ENCODE data around the gene CFAP77. TPM values are rescaled to one million over a fixed set of nuclear protein-coding genes. Genes with fewer than 3 reads are reported as not detected.
"Not testable (repeated sequence)": the region's sequence is repeated elsewhere in the genome, so short reads cannot be mapped to it uniquely, and the experiment has no call there.

CFAP77 gene
- polyA plus RNA-seq, 1 donor: 0.13 TPM

DNA sequence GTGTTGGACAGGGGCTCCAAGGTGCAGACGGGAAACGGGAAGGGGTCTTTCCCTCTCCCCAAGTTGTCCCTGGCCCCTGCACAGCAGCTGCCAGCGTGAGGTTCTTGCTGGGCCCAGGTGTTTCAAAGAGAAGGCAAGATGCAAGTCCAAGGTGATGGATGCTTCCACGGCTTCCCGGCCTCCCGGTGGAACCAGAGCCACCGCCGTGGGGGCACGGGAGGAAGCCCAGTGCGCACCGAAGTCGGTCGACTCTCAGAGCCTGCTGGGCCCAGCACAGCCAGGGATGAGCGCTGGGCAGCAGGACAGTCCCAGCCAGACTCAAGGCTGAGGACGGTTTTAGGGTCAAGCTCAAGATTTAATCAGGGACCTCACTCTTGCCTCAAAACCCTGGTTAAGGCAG, 147.1 kb downstream of the CFAP77 start:
- H3K4me1 ChIP-seq (ENCODE audit: control insufficient read depth, insufficient read depth, low read length): peaks cover 2% of the 10 kb centered on the region
- H3K4me3 ChIP-seq (ENCODE audit: low read length): no peak overlapping the region
- no peaks in the 10 kb centered on the region for H3K36me3 ChIP-seq (ENCODE audit: control insufficient read depth, insufficient read depth, low read length)
- H3K27me3 ChIP-seq (ENCODE audit: control insufficient read depth, insufficient read depth, low read length): peaks cover 50% of the 10 kb centered on the region
- no CpG with 5 or more reads among the region's 15 CpGs for WGBS (ENCODE audit: insufficient coverage, low lambda C conversion rate)
- DNase-seq: no peak
- H3K9me3 ChIP-seq (ENCODE audit: control insufficient read depth, low read depth, low read length): no peaks in the 10 kb centered on the region
- H3K27ac ChIP-seq (ENCODE audit: low read length): no peak overlapping the region

GRCh38 chr9:132559711-132560110, 149.7 kb downstream of the CFAP77 start:
- no peak overlapping the region for H3K4me3 ChIP-seq (ENCODE audit: low read length)
- peaks cover 52% of the 10 kb centered on the region for H3K27me3 ChIP-seq (ENCODE audit: control insufficient read depth, insufficient read depth, low read length)
- DNase-seq: no peak

GRCh38 chr9:132560616-132561202, 150.7 kb downstream of the CFAP77 start:
- H3K36me3 ChIP-seq (ENCODE audit: control insufficient read depth, insufficient read depth, low read length): no peaks in the 10 kb centered on the region
- no peaks in the 10 kb centered on the region for H3K4me1 ChIP-seq (ENCODE audit: control insufficient read depth, insufficient read depth, low read length)
- no peaks in the 10 kb centered on the region for H3K9me3 ChIP-seq (ENCODE audit: control insufficient read depth, low read depth, low read length)
- H3K27me3 ChIP-seq (ENCODE audit: control insufficient read depth, insufficient read depth, low read length): peaks cover 48% of the 10 kb centered on the region
- no peak overlapping the region for H3K4me3 ChIP-seq (ENCODE audit: low read length)
- no peak for DNase-seq
- WGBS (ENCODE audit: insufficient coverage, low lambda C conversion rate): 40% methylated on average over 1 of the region's 14 CpGs
- H3K27ac ChIP-seq (ENCODE audit: low read length): no peak overlapping the region

More at GRCh38 chr9:132559711-132560110, 149.7 kb downstream of the CFAP77 start:
- H3K9me3 ChIP-seq (ENCODE audit: control insufficient read depth, low read depth, low read length): no peaks in the 10 kb centered on the region
- no peaks in the 10 kb centered on the region for H3K4me1 ChIP-seq (ENCODE audit: control insufficient read depth, insufficient read depth, low read length)
- no peaks in the 10 kb centered on the region for H3K36me3 ChIP-seq (ENCODE audit: control insufficient read depth, insufficient read depth, low read length)
- H3K27ac ChIP-seq (ENCODE audit: low read length): no peak overlapping the region
- WGBS (ENCODE audit: insufficient coverage, low lambda C conversion rate): 94% methylated on average over 2 of the region's 2 CpGs

DNA sequence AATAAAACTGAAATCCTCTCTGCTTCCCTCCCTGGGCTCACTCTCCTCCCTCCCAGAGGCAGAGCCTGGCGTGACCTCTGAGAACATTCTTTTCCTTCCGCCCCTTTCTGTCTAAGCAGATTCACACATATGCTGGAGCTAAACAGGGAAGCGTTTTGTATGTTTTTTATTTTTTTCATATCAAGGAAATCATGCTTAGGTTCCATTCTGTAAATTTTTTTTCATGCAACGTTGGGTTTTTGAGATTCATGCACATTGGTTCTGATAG, 152.2 kb downstream of the CFAP77 start:
- H3K36me3 ChIP-seq (ENCODE audit: control insufficient read depth, insufficient read depth, low read length): no peaks in the 10 kb centered on the region
- no peak for DNase-seq
- H3K9me3 ChIP-seq (ENCODE audit: control insufficient read depth, low read depth, low read length): no peaks in the 10 kb centered on the region
- H3K27ac ChIP-seq (ENCODE audit: low read length): no peak overlapping the region
- H3K4me1 ChIP-seq (ENCODE audit: control insufficient read depth, insufficient read depth, low read length): no peaks in the 10 kb centered on the region
- 60% methylated on average over 1 of the region's 4 CpGs for WGBS (ENCODE audit: insufficient coverage, low lambda C conversion rate)
- H3K4me3 ChIP-seq (ENCODE audit: low read length): no peak overlapping the region
- peaks cover 34% of the 10 kb centered on the region for H3K27me3 ChIP-seq (ENCODE audit: control insufficient read depth, insufficient read depth, low read length)

- H3K27me3 ChIP-seq (ENCODE audit: control insufficient read depth, insufficient read depth, low read length): peaks cover 27% of the 10 kb centered on the region
- H3K4me3 ChIP-seq (ENCODE audit: low read length): no peak overlapping the region
- DNase-seq: no peak
- H3K9me3 ChIP-seq (ENCODE audit: control insufficient read depth, low read depth, low read length): no peaks in the 10 kb centered on the region
- WGBS (ENCODE audit: insufficient coverage, low lambda C conversion rate): 50% methylated on average over 1 of the region's 6 CpGs
- H3K4me1 ChIP-seq (ENCODE audit: control insufficient read depth, insufficient read depth, low read length): no peaks in the 10 kb centered on the region
- no peaks in the 10 kb centered on the region for H3K36me3 ChIP-seq (ENCODE audit: control insufficient read depth, insufficient read depth, low read length)
- H3K27ac ChIP-seq (ENCODE audit: low read length): no peak overlapping the region
Observed at GRCh38 chr9:132564526-132564925, 154.5 kb downstream of the CFAP77 start.

DNA sequence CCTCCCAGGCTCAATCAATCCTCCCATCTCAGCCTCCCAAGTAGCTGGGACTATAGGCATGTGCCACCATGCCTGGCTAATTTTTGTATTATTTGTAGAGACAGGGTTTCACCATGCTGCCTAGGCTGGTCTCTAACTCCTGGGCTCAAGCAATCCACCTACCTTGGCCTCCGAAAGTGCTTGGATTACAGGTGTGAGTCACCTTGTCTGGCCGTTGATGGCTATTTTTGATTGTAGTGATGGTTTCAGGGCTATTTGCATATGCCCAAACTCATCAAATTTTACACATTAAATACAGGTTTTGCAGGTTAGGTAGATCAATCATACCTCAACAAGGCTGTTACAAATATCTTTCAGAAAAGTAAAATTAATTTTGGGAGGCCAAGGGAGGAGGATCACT, 158.8 kb downstream of the CFAP77 start:
- 60% methylated on average over 1 of the region's 2 CpGs for WGBS (ENCODE audit: insufficient coverage, low lambda C conversion rate)
- not testable (repeated sequence) for H3K36me3 ChIP-seq (ENCODE audit: control insufficient read depth, insufficient read depth, low read length); H3K27me3 ChIP-seq (ENCODE audit: control insufficient read depth, insufficient read depth, low read length); H3K4me1 ChIP-seq (ENCODE audit: control insufficient read depth, insufficient read depth, low read length); H3K4me3 ChIP-seq (ENCODE audit: low read length); H3K9me3 ChIP-seq (ENCODE audit: control insufficient read depth, low read depth, low read length); DNase-seq; H3K27ac ChIP-seq (ENCODE audit: low read length)

GRCh38 chr9:132571806-132572600, 162.0 kb downstream of the CFAP77 start:
- WGBS (ENCODE audit: insufficient coverage, low lambda C conversion rate): no CpG with 5 or more reads among the region's 15 CpGs

GRCh38 chr9:132572921-132573320, 162.9 kb downstream of the CFAP77 start:
- H3K36me3 ChIP-seq (ENCODE audit: control insufficient read depth, insufficient read depth, low read length): no peaks in the 10 kb centered on the region
- DNase-seq: no peak
- WGBS (ENCODE audit: insufficient coverage, low lambda C conversion rate): no CpG with 5 or more reads among the region's 8 CpGs
- H3K9me3 ChIP-seq (ENCODE audit: control insufficient read depth, low read depth, low read length): no peaks in the 10 kb centered on the region
- H3K27me3 ChIP-seq (ENCODE audit: control insufficient read depth, insufficient read depth, low read length): peaks cover 41% of the 10 kb centered on the region
- no peaks in the 10 kb centered on the region for H3K4me1 ChIP-seq (ENCODE audit: control insufficient read depth, insufficient read depth, low read length)
- no peak overlapping the region for H3K4me3 ChIP-seq (ENCODE audit: low read length)
- H3K27ac ChIP-seq (ENCODE audit: low read length): no peak overlapping the region

More at GRCh38 chr9:132571806-132572600, 162.0 kb downstream of the CFAP77 start:
- H3K27ac ChIP-seq (ENCODE audit: low read length): no peak overlapping the region
- H3K4me1 ChIP-seq (ENCODE audit: control insufficient read depth, insufficient read depth, low read length): no peaks in the 10 kb centered on the region
- no peak for DNase-seq
- no peaks in the 10 kb centered on the region for H3K36me3 ChIP-seq (ENCODE audit: control insufficient read depth, insufficient read depth, low read length)
- no peak overlapping the region for H3K4me3 ChIP-seq (ENCODE audit: low read length)
- no peaks in the 10 kb centered on the region for H3K9me3 ChIP-seq (ENCODE audit: control insufficient read depth, low read depth, low read length)
- H3K27me3 ChIP-seq (ENCODE audit: control insufficient read depth, insufficient read depth, low read length): peaks cover 33% of the 10 kb centered on the region

GRCh38 chr9:132575005-132575609, 165.1 kb downstream of the CFAP77 start:
- Histone ChIP-seq H3K4me1 (ENCODE audit: control insufficient read depth, insufficient read depth, low read length) (no peaks in the 10 kb centered on the region), H3K27ac (ENCODE audit: low read length) (no peak overlapping the region), H3K4me3 (ENCODE audit: low read length) (no peak overlapping the region), H3K36me3 (ENCODE audit: control insufficient read depth, insufficient read depth, low read length) (no peaks in the 10 kb centered on the region), H3K27me3 (ENCODE audit: control insufficient read depth, insufficient read depth, low read length) (peaks cover 62% of the 10 kb centered on the region), H3K9me3 (ENCODE audit: control insufficient read depth, low read depth, low read length) (peaks cover 4% of the 10 kb centered on the region)
- WGBS (ENCODE audit: insufficient coverage, low lambda C conversion rate): no CpG with 5 or more reads among the region's 16 CpGs
- DNase-seq: peak; percentile 50 to 60

DNA sequence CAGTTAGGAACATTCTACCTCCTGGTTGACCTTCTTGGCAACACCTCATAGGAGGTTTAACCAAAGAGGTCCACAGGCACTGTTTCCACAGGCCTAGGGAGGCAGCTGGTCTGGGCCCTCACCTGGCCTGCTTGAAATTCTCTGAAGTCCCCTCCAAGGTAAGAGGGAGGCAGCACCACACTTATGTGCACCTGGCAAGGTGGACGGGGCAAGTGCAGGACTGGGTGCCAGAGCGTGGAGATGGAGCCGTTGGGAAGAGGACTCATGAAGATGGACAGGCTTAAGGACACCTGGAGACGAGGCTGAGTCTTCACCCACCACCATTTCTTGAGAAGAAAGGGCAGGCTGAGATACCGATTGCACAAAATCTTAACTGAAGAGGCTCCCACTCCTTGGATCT, 165.8 kb downstream of the CFAP77 start:
- no peak overlapping the region for H3K27ac ChIP-seq (ENCODE audit: low read length)
- no peaks in the 10 kb centered on the region for H3K4me1 ChIP-seq (ENCODE audit: control insufficient read depth, insufficient read depth, low read length)
- no peak overlapping the region for H3K4me3 ChIP-seq (ENCODE audit: low read length)
- no CpG with 5 or more reads among the region's 5 CpGs for WGBS (ENCODE audit: insufficient coverage, low lambda C conversion rate)
- H3K9me3 ChIP-seq (ENCODE audit: control insufficient read depth, low read depth, low read length): peaks cover 8% of the 10 kb centered on the region
- H3K27me3 ChIP-seq (ENCODE audit: control insufficient read depth, insufficient read depth, low read length): peaks cover 69% of the 10 kb centered on the region
- no peak for DNase-seq
- H3K36me3 ChIP-seq (ENCODE audit: control insufficient read depth, insufficient read depth, low read length): no peaks in the 10 kb centered on the region
